HG02678 (cell line): Measurements from ENCODE around the gene DLEC1.
"Not testable (repeated sequence)": the region's sequence is repeated elsewhere in the genome, so short reads cannot be mapped to it uniquely, and the experiment has no call there.

ENCODE experiments used
- ATAC-seq: cut with Tn5 transposase; IDR thresholded peaks from one replicate; pipeline ENCODE4 v1.9.1; 2021; ENCODE audit warnings: mild to moderate bottlenecking, moderate library complexity; ENCODE audit not compliant: unreplicated experiment

The DLEC1 gene

DNA sequence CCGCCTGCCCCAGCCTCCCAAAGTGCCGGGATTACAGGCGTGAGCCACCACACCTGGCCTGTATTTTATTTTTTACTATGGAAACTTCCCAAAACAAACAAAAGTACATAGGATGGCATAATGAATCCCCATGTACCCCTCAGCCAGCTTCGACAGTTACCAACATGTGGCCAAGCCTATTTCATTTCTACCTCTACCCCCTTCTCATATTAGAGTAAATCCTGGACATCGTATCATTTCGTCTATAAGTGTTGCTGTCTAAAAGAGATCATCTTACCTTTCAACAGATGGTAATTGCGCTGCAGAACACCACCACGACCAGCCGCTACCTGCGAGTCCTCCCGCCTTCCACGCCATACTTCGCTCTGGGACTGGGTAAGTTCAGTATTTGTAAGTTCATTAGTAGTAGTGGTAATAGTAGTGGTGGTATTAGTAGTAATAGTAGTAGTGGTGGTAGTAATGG, 44.9 kb downstream of the DLEC1 start:
- no peak for ATAC-seq

DNA sequence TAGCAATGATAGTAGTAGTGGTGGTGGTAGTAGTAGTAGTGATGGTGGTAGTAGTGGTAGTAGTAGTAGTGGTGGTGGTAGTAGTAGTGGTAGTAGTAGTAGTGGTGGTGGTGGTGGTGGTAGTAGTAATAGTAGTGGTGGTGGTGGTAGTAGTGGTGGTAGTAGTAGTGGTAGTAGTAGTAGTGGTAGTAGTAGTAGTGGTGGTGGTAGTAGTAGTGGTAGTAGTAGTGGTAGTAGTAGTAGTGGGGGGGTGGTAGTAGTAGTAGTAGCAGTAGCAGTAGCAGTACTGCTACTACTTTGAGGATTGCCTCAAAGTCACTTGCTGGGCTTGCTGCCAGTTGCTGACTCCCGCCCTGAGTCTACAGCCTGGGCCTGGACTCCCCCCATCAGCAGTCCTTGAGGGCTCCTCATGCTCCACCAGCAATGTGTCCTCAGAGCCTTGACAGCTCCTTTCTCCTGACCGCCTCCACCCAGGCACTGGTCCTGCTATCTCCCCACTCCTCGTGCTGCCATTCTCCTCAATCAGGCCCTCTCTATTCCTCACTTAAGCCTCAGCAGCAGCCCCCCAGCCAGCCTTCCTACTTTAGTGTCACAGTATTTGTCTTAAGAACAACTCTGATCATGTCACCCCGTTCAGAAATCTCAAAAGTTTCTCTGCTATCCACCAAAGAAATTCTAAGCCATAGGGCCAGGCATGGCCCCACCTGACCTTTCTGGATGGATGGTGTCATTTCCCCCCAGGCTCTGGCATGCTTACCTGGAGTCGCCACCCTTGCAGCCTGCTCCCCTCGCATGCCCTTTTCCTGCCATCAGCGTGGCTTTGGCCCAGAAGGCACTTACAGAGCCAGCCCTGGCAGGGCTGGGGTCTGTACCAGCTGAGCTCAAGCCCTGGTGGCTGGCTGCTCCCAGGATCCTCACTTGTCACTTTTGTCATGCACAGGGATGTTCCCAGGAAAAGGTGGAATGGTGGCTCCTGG, 45.6 kb downstream of the DLEC1 start:
- no peak for ATAC-seq

DNA sequence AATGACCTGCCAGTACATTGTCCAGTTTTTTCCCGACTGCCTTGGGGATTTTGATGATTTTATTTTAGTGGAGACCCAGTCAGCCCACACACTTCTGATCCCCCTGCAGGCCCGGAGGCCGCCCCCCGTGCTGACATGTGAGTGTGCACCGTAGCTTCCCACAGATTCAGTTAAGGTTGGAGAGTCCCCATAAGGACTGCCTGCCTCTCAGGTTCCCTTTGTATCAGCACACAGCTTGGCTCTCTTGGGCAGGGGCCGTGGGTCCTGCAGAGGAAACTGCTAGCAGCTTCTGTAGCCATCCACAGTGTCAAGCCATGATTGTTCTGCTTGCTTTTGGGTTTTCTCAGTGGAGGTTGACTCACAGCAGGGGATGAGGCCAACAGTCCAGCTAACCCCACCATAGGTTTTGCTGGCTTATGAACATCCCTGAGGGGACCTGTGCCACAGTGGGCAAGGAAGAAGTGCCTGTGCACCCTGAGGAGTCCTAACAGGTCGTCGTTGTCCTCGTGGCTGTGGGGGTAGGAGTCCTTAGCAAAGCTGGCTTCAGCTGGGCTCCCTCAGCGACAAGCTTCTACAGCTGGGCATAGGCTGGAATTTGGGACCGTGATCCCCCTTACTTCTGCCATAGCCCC, 46.4 kb downstream of the DLEC1 start:
- no peak for ATAC-seq

DNA sequence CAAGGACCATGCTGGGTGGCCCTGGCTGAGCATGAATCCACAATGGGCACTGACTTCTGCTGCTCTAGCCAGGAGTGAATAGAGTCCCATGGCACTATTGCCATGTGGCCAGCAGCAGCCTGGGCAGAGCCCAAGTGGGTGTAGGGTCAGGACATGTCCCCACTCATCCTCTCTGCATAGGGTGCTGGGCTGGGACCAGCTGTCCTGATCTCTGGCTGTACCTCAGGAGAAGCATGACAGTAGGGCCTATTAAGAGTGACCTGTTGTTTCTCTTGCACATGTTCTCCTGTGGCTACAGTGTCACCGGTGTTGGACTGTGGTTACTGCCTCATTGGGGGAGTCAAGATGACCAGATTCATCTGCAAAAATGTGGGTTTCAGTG, 46.9 kb downstream of the DLEC1 start:
- ATAC-seq, result no peak

DNA sequence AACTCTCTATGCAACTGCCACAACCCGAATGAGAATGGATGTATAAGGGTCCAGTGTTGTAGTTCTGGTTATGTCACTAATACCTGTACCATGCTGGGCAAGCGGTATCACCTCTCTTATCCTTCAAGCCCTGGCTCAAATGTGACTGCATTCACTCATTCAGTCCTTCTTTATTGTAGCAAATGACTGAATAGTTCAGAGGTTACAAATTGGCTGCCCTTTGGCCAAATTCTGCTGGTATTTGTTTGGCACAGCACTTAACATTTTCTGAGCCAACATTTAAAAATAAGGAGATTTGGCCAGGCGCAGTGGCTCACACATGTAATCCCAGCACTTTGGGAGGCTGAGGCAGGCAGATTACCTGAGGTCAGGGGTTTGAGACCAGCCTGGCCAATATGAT, 47.5 kb downstream of the DLEC1 start:
- no peak for ATAC-seq

DNA sequence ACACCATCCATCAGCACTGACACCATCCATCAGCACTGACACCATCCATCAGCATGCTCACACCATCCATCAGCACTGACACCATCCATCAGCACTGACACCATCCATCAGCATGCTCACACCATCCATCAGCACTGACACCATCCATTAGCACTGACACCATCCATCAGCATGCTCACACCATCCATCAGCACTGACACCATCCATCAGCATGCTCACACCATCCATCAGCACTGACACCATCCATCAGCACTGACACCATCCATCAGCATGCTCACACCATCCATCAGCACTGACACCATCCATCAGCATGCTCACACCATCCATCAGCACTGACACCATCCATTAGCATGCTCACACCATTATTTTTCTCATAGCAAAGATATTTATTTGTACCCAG, 48.3 kb downstream of the DLEC1 start:
- not testable (repeated sequence) for ATAC-seq

DNA sequence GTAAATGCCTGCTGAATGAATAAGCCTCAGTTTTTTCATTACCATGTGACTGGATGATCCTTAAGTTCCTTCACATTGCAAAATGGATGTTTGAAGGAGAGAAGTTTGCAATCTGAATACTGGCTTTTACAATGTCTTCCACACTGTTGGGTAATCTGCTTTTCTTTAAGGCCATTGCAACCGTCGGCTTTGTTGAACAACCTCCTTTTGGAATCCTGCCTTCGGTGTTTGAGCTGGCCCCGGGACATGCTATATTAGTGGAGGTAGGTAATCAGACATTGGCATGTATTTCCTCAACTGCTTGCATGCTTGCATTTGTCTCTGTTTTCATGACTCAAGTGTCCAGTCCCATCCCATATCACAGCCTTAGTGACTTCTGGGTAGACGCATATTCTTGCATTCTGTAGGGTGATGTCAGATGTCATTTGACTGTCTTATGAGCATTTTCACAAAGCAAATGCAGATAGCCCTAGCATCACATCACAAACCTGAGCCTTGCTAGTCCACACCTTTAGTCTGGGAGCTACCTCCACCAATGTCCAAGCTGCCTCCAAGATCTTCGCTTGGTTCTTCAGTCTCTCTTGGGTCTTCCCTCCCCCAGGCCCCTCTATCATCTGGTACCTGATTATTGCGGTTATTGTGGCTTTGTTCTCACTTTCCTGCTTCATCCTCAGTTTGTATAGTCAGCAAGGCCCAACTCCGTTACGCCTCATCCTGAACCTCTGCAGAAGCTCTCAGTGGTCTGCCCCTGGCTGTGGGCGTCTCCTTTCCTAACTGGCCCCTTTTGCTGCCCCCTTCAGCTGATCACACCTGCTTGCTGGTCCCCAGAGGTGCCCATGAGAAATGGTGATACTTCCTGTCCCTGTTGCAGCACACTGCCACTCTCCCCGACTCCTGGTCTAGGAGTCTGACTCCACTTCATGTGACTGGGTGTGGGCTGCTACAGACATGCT, 49.4 kb downstream of the DLEC1 start:
- ATAC-seq, result no peak

DNA sequence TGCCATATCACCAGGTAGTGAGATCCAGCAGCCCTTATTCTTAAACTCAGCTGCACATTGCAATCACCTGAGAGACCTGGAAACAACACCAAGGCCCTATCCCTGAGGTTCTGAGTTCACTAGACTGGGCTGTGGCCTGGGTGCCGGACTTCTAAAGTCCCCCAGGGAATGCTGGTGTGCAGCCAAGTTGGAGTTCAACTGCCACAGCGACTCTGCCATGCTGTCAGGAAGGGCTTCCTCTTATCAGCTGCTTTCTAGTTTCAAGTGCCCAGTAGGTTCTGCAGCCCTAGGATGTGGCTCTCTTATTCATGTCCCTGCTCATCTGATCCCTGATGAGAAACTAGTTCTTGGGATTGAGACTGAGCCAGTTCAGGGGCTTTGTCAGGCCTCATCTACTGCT, 50.2 kb downstream of the DLEC1 start:
- no peak for ATAC-seq

DNA sequence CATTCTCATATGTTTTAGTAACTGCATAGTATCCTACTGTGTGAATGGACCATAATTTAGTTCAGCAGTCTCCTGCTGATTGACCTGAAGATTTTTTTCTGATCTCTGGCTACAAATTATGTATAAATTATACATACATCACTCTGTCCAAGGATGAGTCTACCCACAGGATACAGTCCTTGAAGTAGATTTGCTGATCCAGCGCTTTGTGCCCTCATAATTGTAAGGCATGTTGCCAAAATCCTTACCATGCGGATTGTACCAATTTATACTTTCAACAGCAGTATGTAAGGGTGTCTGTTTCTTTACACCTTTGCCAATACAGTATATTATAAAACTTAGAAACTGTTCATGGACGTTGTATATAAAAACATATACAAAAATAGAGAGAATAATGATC, 51.4 kb downstream of the DLEC1 start:
- no peak for ATAC-seq

DNA sequence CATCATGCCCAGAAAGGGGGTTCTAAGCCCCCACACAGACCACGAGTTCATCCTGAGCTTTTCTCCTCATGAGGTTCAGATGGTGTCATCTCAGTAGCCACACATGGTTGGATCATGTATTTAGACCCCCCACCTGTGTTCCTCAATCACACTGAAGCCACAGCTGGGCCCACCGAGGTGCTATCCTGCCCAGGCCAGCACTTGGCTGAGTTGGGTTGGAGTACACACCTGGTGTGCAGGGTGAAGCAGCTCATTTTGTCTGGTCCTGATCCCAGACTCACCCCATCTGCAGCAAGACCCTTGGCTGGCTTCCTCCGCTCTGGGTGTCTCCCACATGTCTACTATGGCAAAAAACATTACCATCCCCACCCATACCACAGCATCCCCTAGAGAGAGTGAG, 56.0 kb downstream of the DLEC1 start:
- ATAC-seq, result no peak

DNA sequence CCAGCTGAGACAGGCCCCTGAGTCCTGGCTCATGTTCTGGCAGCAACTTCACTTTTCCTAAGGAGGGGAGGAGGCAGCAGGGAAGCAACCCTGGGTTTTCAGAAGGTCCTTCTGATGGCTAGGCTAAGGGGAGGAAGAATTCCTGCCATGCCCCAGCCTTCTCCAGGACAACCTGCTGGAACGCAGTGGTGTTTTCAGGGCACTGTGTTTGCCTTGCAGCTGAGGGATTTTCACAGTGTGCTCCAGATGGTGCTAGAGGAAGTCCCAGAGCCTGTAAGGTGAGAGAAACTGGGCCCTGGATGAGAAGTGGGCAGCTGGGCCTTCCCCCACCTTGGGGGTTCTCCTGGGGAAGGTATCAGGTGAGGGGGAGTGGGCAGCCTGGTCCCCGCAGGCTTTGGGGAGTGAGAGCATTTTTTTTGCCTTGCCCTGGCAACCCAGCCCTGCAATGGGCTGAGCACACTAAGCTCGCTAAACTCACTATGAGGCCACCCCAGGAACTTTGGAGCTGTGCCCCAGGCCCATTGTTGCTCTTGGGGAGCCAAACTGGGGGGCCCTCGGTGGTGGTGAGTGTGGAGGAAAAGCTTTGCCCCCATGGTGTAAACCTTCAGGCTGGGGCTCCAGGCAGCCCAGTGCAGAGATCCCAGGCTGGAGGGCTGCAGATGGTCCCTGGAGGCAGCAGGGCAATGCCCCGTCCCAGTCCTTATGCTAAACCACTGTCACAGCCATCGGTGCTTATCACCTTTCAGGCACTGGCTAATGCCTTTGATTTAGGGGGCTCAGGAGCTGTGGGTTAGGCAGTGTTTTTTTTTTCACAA, 56.9 kb downstream of the DLEC1 start:
- no peak for ATAC-seq

DNA sequence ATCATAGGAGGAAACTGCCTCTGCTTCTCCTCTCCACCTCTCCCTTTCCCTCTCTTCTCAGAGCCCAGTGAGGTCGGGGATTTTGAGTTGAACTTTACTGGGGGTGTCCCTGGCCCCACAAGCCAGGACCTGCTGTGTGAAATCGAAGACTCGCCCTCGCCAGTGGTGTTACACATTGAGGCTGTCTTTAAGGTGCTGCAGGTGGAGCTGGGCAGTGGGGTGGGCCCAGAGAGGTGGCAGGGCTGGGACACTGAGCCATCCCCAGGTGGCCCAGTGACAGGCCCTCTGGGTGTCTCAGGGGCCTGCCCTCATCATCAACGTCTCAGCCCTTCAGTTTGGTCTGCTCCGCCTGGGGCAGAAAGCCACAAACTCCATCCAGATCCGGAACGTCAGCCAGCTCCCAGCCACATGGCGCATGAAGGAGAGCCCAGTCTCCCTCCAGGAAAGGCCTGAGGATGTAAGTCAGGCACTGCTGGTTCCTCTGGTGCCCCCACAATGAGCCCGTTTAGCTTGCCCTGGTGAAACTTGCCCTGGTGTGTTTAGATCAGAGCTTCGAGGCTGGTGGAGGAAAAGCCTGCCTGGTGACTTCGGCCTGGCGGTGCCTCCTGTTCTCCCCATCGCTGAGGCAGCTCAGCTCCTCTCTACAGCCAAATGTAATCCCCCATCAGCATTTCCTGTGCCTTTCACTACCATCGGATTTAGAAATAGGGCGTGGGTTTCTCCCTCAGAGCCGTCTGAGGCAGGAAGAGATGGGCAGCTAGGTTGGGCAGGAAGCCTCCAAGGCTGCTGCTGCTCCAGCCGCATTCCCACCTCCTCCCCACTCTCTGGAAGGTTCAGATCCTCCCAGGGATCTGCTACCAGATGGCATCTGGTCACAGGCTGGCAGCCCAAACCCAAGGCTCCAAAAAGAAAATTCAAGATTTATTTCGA, 58.7 kb downstream of the DLEC1 start:
- ATAC-seq, result no peak

DNA sequence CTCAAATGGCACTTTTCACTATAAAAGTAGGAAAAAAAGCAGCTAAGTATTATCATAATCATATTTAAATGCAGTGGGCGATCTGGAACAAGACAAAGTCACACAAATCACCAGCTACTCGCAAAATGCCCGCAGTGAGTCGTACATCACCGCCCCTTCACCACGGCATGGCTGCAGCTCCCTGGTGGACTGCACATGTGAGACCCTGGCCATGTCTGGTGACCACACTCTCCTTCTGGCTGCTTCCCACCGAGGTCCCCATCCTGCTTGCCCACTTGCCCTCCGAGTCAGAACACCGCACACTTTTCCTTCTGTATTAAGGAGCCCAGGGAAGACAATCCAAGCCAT, 59.3 kb downstream of the DLEC1 start:
- no peak for ATAC-seq

DNA sequence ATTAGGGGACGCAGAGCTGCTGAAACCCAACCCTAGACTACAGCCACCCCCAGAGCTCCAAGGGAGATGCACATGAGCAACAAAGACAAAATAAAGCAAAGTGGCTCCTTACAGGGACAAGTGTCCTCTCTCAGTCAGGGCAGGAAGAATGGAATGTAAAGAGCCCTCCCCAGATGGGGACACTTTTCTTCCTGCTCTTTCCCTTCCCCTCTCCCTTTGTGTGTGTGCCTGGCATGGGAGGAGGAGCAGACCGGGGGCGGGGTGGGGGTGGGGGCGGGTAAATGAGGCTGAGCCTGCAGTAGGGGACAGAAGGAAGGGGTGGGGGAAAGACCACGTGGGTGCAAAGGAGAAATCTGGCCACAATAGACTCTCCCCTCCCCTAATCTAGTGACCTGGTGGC, 60.5 kb downstream of the DLEC1 start:
- ATAC-seq, result no peak

DNA sequence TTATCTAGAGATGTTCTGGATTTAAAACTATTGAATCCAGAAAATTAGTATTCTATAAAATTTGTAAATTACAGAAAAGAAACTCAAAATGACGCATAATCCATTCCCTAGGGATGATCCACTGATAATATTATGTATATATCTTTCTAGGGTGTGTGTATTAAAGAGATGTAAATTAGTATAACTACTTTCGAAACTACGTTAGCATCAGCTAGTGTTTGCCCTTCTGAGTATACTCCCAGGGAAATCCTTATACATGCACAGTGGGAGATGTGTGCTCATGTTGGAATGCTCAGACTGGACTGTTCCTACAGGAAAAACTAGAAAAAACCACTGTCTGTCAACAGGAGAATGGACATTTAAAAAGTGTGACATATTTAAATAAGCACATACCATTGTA, 61.5 kb downstream of the DLEC1 start:
- no peak for ATAC-seq

DNA sequence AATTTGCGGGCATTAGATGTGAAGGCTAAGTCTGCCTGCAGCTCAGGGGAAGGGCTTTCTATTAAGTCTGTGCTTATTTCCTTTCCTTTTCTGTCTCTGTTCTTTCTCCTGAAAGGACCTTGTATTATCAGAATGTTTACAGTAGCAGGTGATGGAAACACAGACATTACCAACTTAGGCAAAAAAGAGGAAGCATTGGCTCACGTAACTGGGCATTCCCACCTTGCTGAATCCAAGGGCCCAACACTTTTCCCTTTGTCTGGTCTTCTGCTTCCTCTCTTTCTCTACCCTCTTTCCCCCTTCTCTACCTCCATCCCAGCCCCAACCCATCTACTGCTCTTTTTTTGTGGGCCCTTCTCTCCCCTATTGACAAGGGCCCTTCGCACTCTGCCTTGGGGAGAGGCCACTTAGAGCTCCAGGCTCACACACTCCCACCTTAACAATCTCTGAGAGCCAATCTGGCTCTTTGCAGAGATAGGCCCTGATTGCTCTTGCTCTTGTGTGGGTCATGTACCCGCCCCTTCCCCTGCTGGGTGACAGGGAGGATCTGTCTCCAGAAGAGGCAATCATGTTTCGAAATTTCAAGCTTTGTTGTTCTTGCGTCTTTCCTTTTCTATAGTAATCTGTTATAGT, 62.9 kb downstream of the DLEC1 start:
- no peak for ATAC-seq

DNA sequence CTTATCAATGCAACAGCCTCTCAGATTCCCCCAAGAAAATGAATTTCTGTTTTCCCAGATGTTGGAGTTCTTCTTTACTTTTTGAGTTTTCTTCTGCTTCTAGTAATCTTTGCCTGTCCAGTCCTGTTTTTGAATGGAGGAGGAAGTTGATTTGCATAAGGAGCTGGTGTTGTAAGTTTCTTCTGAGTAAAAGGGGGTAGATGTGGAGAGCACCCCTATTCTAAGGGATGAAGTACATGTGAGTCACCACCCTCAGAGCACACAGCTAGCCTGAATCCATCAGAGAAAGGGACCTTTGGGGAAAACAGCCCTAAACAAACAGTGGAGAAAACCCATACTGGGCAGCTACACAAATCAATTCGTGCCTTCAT, 63.4 kb downstream of the DLEC1 start:
- no peak for ATAC-seq

DNA sequence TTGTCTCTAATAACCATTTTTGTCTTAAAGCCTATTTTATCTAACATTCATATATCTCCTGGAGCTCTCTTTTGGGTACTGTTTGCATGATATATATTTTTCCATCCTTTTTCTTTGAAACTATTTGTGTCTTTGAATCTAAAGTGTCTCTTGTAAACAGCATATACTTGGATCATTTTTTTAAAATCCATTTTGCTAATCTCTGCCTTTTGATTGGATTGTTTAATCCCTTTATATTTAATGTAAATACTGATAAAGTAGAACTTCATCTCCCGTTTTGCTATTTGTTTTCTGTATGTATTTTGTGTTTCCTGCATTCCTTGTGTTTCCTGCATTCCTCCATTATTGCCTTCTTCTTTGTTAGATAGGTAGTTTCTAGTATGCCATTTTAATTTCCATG, 66.5 kb downstream of the DLEC1 start:
- ATAC-seq, result no peak
